Trophoblast cell (in vitro differentiated cells and primary cell): ENCODE data around the gene DEFB131B.
A peak's percentile ranks its signal among the peaks of the same experiment; 100 is the strongest.

Experiments used
- DNase-seq, 2 donors: peaks; one replicate each; pipeline ENCODE4 v3.0.0-alpha.2; 2016
- H2AFZ ChIP-seq: 2 replicates; pipeline ENCODE4 v1.6.1; 2013; ENCODE audit warnings: low read length, moderate library complexity, mild to moderate bottlenecking; ENCODE audit not compliant: insufficient read depth, poor library complexity
- H2AK5ac ChIP-seq: 2 replicates; pipeline ENCODE4 v1.6.1; 2013; ENCODE audit warnings: mild to moderate bottlenecking, low read length
- H2BK120ac ChIP-seq: 2 replicates; pipeline ENCODE4 v1.6.1; 2013; ENCODE audit warnings: low read length, mild to moderate bottlenecking, moderate library complexity; ENCODE audit not compliant: insufficient read depth, poor library complexity
- H2BK12ac ChIP-seq: 2 replicates; pipeline ENCODE4 v1.6.1; 2013; ENCODE audit warnings: mild to moderate bottlenecking, low read length, moderate library complexity
- H2BK5ac ChIP-seq: 2 replicates; pipeline ENCODE4 v1.6.1; 2013; ENCODE audit warnings: low read length, low read depth, moderate library complexity, mild to moderate bottlenecking; ENCODE audit not compliant: poor library complexity
- H3K14ac ChIP-seq: 2 replicates; pipeline ENCODE4 v1.6.1; 2013; ENCODE audit warnings: mild to moderate bottlenecking, low read length
- H3K18ac ChIP-seq: 2 replicates; pipeline ENCODE4 v1.6.1; 2013; ENCODE audit warnings: mild to moderate bottlenecking, low read length
- H3K23ac ChIP-seq: 2 replicates; pipeline ENCODE4 v1.6.1; 2013; ENCODE audit warnings: low read length
- H3K27ac ChIP-seq: 2 replicates; pipeline ENCODE4 v1.5.1; 2013; ENCODE audit warnings: low read depth, mild to moderate bottlenecking, inconsistent platforms, low read length, moderate library complexity
- H3K27me3 ChIP-seq: 2 replicates; pipeline ENCODE4 v1.6.1; 2013; ENCODE audit warnings: inconsistent platforms, mild to moderate bottlenecking, low read length, moderate library complexity; ENCODE audit not compliant: insufficient read depth
- H3K36me3 ChIP-seq, 2 experiments: 1 replicate in 1 of 2; 2 replicates in 1 of 2; pipeline ENCODE4 v1.6.1; 2013; ENCODE audit warnings: low read length in 2 of 2, mild to moderate bottlenecking in 2 of 2, moderate library complexity in 1 of 2; ENCODE audit not compliant: insufficient read depth in 2 of 2, control insufficient read depth in 1 of 2
- H3K4ac ChIP-seq: 2 replicates; pipeline ENCODE4 v1.6.1; 2013; ENCODE audit warnings: low read depth, mild to moderate bottlenecking, low read length, moderate library complexity
- H3K4me1 ChIP-seq, 2 experiments: 1 replicate in 1 of 2; 2 replicates in 1 of 2; pipeline ENCODE4 v1.6.1; 2013; ENCODE audit warnings: low read length in 2 of 2, mild to moderate bottlenecking in 2 of 2, moderate library complexity in 1 of 2; ENCODE audit not compliant: insufficient read depth in 2 of 2, control insufficient read depth in 1 of 2
- H3K4me2 ChIP-seq: 2 replicates; pipeline ENCODE4 v1.6.1; 2013; ENCODE audit warnings: inconsistent platforms, mild to moderate bottlenecking, low read length, moderate library complexity
- H3K4me3 ChIP-seq: 2 replicates; pipeline ENCODE4 v1.5.1; 2013; ENCODE audit warnings: mild to moderate bottlenecking, low read depth, low read length, inconsistent platforms
- H3K79me1 ChIP-seq: one replicate; pipeline ENCODE4 v1.6.1; 2013; ENCODE audit warnings: low read length
- H3K79me2 ChIP-seq: 2 replicates; pipeline ENCODE4 v1.6.1; 2013; ENCODE audit warnings: low read length, mild to moderate bottlenecking; ENCODE audit not compliant: control insufficient read depth, insufficient read depth, poor library complexity
- H3K9ac ChIP-seq: 2 replicates; pipeline ENCODE4 v1.6.1; 2013; ENCODE audit warnings: mild to moderate bottlenecking, low read length
- H3K9me3 ChIP-seq: 2 replicates; pipeline ENCODE4 v1.6.1; 2013; ENCODE audit warnings: low read depth, mild to moderate bottlenecking, control low read depth, inconsistent platforms, low read length; ENCODE audit not compliant: insufficient read depth
- H4K12ac ChIP-seq: 2 replicates; pipeline ENCODE4 v1.6.1; 2013; ENCODE audit warnings: low read depth, mild to moderate bottlenecking, low read length, moderate library complexity
- H4K8ac ChIP-seq: 2 replicates; pipeline ENCODE4 v1.6.1; 2013; ENCODE audit warnings: low read depth, mild to moderate bottlenecking, low read length, moderate library complexity
- H4K91ac ChIP-seq: one replicate; pipeline ENCODE4 v1.6.1; 2013; ENCODE audit warnings: low read depth, mild to moderate bottlenecking, low read length, moderate library complexity
- WGBS: extraction: QIAGEN DNeasy Blood & Tissue Kit; methylation state at CpG from one replicate; pipeline ENCODE4 v1.1.7; 2013; ENCODE audit warnings: missing lambda C conversion rate; ENCODE audit not compliant: insufficient read length, insufficient coverage; ENCODE audit errors: extremely low coverage; 5-methylcytosine and 5-hydroxymethylcytosine counted together

The DEFB131B gene

GRCh38 chr11:71928737-71929443 is 50.6 kb downstream of the DEFB131B start, which contains the start of gene RNF121:
RNF121 (plus strand) TSS chr11:71929046; CDS start chr11:71929062, 16 bp downstream.
- Histone ChIP-seq H4K8ac (peak within 1 kb of the TSS; percentile 93), H3K9me3 (no peaks in the 10 kb centered on the region), H2BK12ac (no peak within 1 kb of the TSS), H3K27me3 (no peaks in the 10 kb centered on the region), H3K36me3 (peaks cover 0 to 2% of the 10 kb centered on the region in 2 experiments), H3K27ac (peak within 1 kb of the TSS; percentile 69), H4K12ac (peak within 1 kb of the TSS; percentile 89), H3K4ac (peak within 1 kb of the TSS; percentile 93), H2BK120ac (peak within 1 kb of the TSS; percentile 62), H2BK5ac (peak within 1 kb of the TSS; percentile 89), H3K4me2 (peak within 1 kb of the TSS; percentile 82), H2AFZ (peak within 1 kb of the TSS; percentile 96), H3K4me3 (peak within 1 kb of the TSS; percentile 81), H4K91ac (peak within 1 kb of the TSS; percentile 67), H3K79me2 (peaks cover 14% of the 10 kb centered on the region), H3K18ac (peak within 1 kb of the TSS; percentile 80), H3K14ac (peak within 1 kb of the TSS; percentile 84), H3K23ac (no peak within 1 kb of the TSS), H3K9ac (peak within 1 kb of the TSS; percentile 85), H3K79me1 (peaks cover 9% of the 10 kb centered on the region), H2AK5ac (no peak within 1 kb of the TSS), H3K4me1 (peaks cover 6 to 7% of the 10 kb centered on the region in 2 experiments)
- no CpG with 5 or more reads among the region's 32 CpGs for WGBS
- DNase-seq = peak; percentile 96 to 98

GRCh38 chr11:71929491-71929890 is 51.2 kb downstream of the DEFB131B start:
- peaks cover 0 to 2% of the 10 kb centered on the region in 2 experiments for H3K36me3 ChIP-seq
- H3K4me2 ChIP-seq = peak overlapping the region; percentile 80
- peaks cover 6 to 7% of the 10 kb centered on the region in 2 experiments for H3K4me1 ChIP-seq
- H2BK120ac ChIP-seq = no peak overlapping the region
- no peaks in the 10 kb centered on the region for H3K9me3 ChIP-seq
- peak overlapping the region; percentile 93 for H3K4ac ChIP-seq
- H3K14ac ChIP-seq = peak overlapping the region; percentile 84
- H3K79me1 ChIP-seq = peaks cover 9% of the 10 kb centered on the region
- H3K27ac ChIP-seq = no peak overlapping the region
- H4K8ac ChIP-seq = peak overlapping the region; percentile 84
- no peak overlapping the region for H3K23ac ChIP-seq
- no peak overlapping the region for H4K91ac ChIP-seq
- peak overlapping the region; percentile 71 for H3K9ac ChIP-seq
- DNase-seq = no peak
- H4K12ac ChIP-seq = no peak overlapping the region
- peak overlapping the region; percentile 81 for H3K4me3 ChIP-seq
- no peak overlapping the region for H2AFZ ChIP-seq
- no peak overlapping the region for H2AK5ac ChIP-seq
- H3K79me2 ChIP-seq = peaks cover 14% of the 10 kb centered on the region
- H3K27me3 ChIP-seq = no peaks in the 10 kb centered on the region
- H2BK12ac ChIP-seq = no peak overlapping the region
- H3K18ac ChIP-seq = peak overlapping the region; percentile 80
- no peak overlapping the region for H2BK5ac ChIP-seq
- no CpG with 5 or more reads among the region's 6 CpGs for WGBS

- H2AFZ ChIP-seq = no peak overlapping the region
- no peak overlapping the region for H2BK5ac ChIP-seq
- H3K79me1 ChIP-seq = peaks cover 9% of the 10 kb centered on the region
- H3K4ac ChIP-seq = no peak overlapping the region
- peaks cover 0 to 2% of the 10 kb centered on the region in 2 experiments for H3K36me3 ChIP-seq
- H3K23ac ChIP-seq = no peak overlapping the region
- no peak overlapping the region for H3K4me3 ChIP-seq
- no peak overlapping the region for H3K9ac ChIP-seq
- no peak overlapping the region for H3K18ac ChIP-seq
- peaks cover 6 to 7% of the 10 kb centered on the region in 2 experiments for H3K4me1 ChIP-seq
- no peak overlapping the region for H4K12ac ChIP-seq
- H2BK12ac ChIP-seq = no peak overlapping the region
- H3K27me3 ChIP-seq = no peaks in the 10 kb centered on the region
- H3K9me3 ChIP-seq = no peaks in the 10 kb centered on the region
- H3K79me2 ChIP-seq = peaks cover 14% of the 10 kb centered on the region
- no peak overlapping the region for H2BK120ac ChIP-seq
- H4K91ac ChIP-seq = no peak overlapping the region
- H2AK5ac ChIP-seq = no peak overlapping the region
- H4K8ac ChIP-seq = no peak overlapping the region
- H3K4me2 ChIP-seq = no peak overlapping the region
- WGBS = no CpG with 5 or more reads among the region's 11 CpGs
- no peak overlapping the region for H3K27ac ChIP-seq
- DNase-seq = no peak
- no peak overlapping the region for H3K14ac ChIP-seq
These were observed 52.4 kb downstream of the DEFB131B start for GRCh38 chr11:71930556-71931244.

DNA sequence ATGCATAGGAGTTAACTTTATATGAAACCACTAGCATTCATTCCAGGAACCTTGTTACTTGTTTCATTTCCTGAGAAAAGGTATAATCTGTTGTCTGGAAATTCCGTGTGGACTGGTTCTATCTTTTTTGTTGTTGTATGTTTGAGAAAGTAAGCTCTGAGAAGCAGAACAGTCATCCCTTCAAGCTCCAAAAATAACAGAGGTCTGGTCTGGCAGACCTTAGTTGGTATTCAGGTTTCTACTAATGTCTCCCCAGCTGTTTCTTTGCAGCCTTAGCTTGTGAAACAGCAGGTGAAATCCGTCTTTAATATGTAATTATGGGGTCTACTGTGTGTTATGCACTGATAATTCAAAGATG is 53.0 kb downstream of the DEFB131B start:
- H2AK5ac ChIP-seq = no peak overlapping the region
- H2BK120ac ChIP-seq = no peak overlapping the region
- H3K9ac ChIP-seq = no peak overlapping the region
- H2AFZ ChIP-seq = no peak overlapping the region
- peaks cover 9% of the 10 kb centered on the region for H3K79me1 ChIP-seq
- no peaks in the 10 kb centered on the region for H3K27me3 ChIP-seq
- H3K79me2 ChIP-seq = peaks cover 14% of the 10 kb centered on the region
- no peak overlapping the region for H4K91ac ChIP-seq
- WGBS = no CpG with 5 or more reads among the region's 2 CpGs
- no peak overlapping the region for H3K4me2 ChIP-seq
- peaks cover 0 to 2% of the 10 kb centered on the region in 2 experiments for H3K36me3 ChIP-seq
- H3K18ac ChIP-seq = no peak overlapping the region
- H2BK12ac ChIP-seq = no peak overlapping the region
- no peak overlapping the region for H3K4me3 ChIP-seq
- no peak overlapping the region for H2BK5ac ChIP-seq
- H4K12ac ChIP-seq = no peak overlapping the region
- no peak overlapping the region for H3K4ac ChIP-seq
- H3K14ac ChIP-seq = no peak overlapping the region
- H3K4me1 ChIP-seq = peaks cover 6 to 7% of the 10 kb centered on the region in 2 experiments
- no peak overlapping the region for H4K8ac ChIP-seq
- DNase-seq = no peak
- H3K9me3 ChIP-seq = no peaks in the 10 kb centered on the region
- no peak overlapping the region for H3K27ac ChIP-seq
- H3K23ac ChIP-seq = no peak overlapping the region
